CD4-positive, alpha-beta T cell treated with Interleukin-17A for 1 hour (primary cell): ENCODE results near the gene SLC35E2B.

Experiments
- DNase-seq: peaks from one replicate; pipeline ENCODE4 v3.0.0-alpha.2; 2020

The SLC35E2B gene

GRCh38 chr1:1623181-1623630 lies 69.4 kb downstream of the SLC35E2B start:
- no peak for DNase-seq

- DNase-seq: no peak
Measured at GRCh38 chr1:1622788-1623094, 69.9 kb downstream of the SLC35E2B start.

- DNase-seq: no peak
Measured at GRCh38 chr1:1622010-1622787, 70.4 kb downstream of the SLC35E2B start.

- DNase-seq: no peak
Measured at GRCh38 chr1:1621173-1622009, 71.2 kb downstream of the SLC35E2B start.

DNA sequence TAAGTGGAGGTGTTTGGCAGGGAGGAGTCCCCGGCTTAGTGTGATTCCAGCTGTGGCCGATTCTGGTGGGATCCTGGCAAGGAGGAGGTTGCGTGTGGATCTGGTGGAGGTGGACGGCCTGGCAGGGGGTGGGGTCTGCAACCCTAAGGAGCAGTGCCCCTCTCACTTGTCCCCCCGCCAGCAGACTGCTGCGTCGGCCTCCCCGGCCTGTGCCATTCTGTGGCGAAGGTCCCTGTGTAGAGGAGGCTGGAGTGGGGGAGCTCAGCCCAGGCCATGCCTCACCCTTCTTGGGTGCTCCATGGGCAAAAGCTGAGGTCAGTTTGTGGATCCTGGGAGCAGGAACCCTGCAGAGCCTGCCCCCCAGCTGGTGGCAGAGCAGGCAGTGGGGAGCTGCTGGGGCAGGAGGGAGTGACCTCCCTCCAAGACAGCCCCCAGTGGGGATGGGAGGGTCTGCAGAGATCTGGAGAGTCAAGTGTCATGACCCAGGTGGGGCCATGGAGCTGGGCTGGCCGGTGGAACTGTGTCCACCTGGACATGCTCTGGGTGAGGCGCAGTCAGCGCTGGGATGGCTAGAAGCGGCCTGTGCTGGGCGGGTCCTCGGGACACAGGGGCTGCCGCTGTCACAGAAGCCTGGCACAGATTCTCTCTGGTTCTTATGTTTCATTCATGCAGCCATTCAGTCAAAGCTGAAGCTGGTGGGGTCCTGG lies 72.0 kb downstream of the SLC35E2B start:
- DNase-seq: no peak

DNA sequence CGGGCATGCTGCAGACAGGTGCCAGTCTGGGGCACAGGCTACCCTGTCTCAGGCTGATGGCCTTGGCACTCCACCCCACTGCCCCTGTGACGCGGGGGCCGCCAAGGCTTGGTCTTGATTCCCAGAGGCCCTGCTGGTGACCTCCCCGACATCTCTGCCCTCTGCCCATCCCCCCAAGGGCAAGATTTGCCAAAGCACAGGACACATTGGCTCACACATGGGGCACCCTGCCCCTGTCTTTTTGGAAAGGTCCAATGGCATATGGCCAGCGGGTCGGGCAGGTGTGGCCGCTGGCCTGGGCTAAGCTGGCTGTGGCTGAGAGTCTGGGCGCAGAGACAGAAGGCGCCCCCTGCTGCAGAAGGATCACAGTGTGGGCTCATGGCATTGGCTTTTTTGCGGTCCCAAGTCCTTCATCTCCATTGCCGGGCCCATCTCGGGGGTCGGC lies 72.7 kb downstream of the SLC35E2B start:
- no peak for DNase-seq

DNA sequence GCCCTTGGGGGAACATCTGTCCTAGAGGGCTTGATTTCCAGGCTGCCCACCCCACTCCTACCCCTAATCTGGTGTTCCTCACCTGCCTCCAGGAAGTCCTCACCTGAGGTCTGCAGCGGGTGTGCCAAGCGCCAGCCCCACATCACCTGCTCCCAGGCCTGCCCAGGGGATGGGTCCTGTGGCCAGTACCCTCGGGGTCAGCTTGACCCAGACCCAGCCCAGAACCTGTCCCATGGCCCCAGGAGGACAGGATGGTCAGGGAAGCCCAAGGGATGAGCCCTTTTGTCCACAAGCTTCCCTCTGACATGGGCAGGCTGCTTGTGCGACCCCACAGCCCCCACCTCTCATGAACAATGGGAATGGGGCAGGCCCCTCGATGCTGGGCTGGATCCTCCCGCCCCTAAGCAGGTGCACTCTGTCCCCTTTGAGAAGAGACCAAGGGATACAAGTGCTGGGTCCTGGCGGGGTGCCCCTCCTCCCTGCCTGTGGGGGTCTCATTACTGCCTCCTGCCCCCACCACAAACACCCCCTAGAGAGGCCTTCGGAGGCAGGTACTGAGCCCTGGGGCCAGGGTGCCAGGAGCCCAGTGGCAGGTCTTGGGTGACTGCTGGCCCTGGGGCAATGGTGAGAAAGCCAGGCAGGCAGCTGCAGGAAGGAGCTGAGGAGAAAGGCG lies 74.1 kb downstream of the SLC35E2B start:
- no peak for DNase-seq

DNA sequence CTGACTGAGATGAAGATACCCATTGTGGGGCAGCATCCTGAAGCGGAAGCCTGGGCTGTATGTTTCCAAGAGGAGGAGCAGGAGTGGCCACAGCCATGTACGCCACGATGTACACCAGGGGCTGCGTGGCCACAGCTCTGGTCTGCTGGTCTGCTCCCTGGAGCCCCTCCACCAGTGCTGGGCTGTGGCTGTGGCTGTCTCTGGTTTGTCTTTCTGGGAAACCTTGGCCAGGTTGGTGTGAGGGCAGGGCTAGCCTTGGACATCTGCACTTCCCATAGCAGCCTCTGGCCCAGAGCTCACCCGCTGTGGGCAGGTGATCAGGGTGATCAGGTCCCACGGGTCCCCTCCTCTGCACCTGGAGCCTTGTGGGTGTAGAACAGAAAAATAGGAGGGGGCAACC lies 74.7 kb downstream of the SLC35E2B start:
- no peak for DNase-seq

DNA sequence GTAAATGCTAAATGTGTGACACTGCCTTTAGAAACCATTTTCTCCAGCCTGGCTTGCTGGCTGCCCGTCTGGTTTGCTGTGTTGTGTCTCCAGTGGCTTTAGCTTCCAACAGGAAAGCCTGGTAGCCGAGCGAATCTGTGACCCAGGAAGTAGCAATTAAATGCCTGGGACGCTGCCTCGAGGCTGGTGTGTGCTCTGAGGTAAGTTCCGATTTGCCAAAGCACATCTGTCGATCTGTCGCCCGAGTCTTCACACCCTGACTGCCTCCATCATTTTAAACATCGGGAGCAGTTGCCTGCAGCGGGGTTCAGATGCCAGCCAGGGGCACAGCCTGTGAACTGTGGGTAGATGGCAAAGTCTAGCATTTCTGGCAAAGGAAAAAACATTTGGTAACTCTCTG lies 75.1 kb downstream of the SLC35E2B start:
- DNase-seq: no peak

- no peak for DNase-seq
Measured at GRCh38 chr1:1616838-1617237, 75.8 kb downstream of the SLC35E2B start.

GRCh38 chr1:1616045-1616790 lies 76.4 kb downstream of the SLC35E2B start:
- DNase-seq: peak; percentile 59

GRCh38 chr1:1615256-1616044 lies 77.1 kb downstream of the SLC35E2B start, which contains the start of gene MIB2:
TSS of gene MIB2 (plus strand) at chr1:1615500. CDS start at chr1:1623453, 7,953 bp downstream.
- peak; percentile 98 for DNase-seq

GRCh38 chr1:1614954-1615255 lies 77.7 kb downstream of the SLC35E2B start:
- no peak for DNase-seq

GRCh38 chr1:1614204-1614953 lies 78.2 kb downstream of the SLC35E2B start:
- peak; percentile 72 for DNase-seq

DNA sequence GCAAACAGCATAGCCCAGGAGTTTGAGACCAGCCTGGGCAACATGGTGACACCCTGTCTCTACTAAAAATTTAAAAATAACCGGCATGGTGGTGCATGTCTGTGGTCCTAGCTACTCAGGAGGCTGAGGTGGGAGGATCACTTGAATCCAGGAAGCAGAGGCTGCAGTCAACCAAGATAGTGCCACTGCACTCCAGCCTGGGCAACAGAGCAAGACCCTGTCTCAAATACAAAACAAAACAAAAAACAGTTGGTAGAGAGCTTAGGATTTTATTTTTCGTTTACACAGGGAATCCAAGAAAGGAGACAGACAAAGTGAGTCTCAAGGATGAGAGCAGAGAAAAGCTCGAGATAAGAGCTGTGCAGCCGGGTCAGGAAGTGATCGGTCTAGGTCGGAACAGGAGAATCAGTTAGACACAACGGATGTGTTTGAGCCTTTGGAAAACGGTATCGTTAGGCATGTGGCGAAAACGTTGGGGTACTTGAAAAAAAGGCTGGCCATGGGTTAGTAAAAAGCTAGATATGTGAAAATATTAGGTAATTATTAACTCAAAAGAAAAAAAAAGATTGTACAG lies 79.0 kb downstream of the SLC35E2B start:
- DNase-seq: no peak

GRCh38 chr1:1612104-1612400 lies 80.5 kb downstream of the SLC35E2B start:
- no peak for DNase-seq

DNA sequence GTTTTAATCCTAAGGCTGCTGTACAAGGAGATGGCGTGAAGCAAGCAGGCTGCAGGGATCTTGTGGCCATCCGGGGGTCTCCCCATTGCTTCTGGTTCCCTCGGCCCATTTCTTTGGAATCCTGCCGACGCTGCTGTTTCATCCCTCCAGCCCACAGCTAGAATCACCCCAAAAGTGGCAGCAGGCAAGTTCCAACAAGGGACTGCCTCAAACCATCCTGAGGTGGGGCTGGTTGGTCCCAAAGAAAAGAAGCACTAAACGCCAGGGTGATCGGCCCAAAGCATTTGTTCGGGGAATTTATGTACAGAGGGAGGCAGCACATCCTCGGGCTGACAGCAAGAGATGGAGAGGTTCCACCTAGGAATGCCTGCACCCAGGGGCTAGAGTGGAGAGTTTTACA lies 81.8 kb downstream of the SLC35E2B start:
- DNase-seq: no peak

GRCh38 chr1:1609822-1610485 lies 82.6 kb downstream of the SLC35E2B start:
- no peak for DNase-seq
